MCF 10A (cell line): ENCODE measurements around the gene UBN2. TPM values are rescaled to one million over a fixed set of nuclear protein-coding genes. Genes with fewer than 3 reads are reported as not detected.

Source experiments
- BruUV-seq: library from RNA; stranded (reverse); fragments of 400-500 nt; replicated peaks from 2 replicates; lab custom pipeline; 2021; lab: Mats Ljungman, UMichigan
- CTCF ChIA-PET: fragments of 300-600 bp; sonication (Branson Sonifier 250); formaldehyde crosslinking; extraction: SDS; loops from one replicate; lab custom pipeline; 2021; ENCODE audit warnings: antibody characterized with exemption, inconsistent platforms; lab: Yijun Ruan, JAX
- POLR2A ChIA-PET: fragments of 300-600, 350-650 bp; sonication (Branson Sonifier 250); formaldehyde crosslinking; extraction: SDS; loops from one replicate; lab custom pipeline; 2020; ENCODE audit warnings: antibody characterized with exemption, inconsistent platforms; lab: Yijun Ruan, JAX
- DNase-seq: peaks from one replicate; pipeline ENCODE4 v3.0.0-alpha.2; 2018; ENCODE audit not compliant: unreplicated experiment
- H3K27ac Mint-ChIP-seq: one replicate; pipeline ENCODE4 v1.8.0; 2022; ENCODE audit warnings: mild to moderate bottlenecking, low read depth, mixed read lengths; ENCODE audit not compliant: unreplicated experiment
- H3K27me3 Mint-ChIP-seq: one replicate; pipeline ENCODE4 v1.8.0; 2022; ENCODE audit warnings: mixed read lengths; ENCODE audit not compliant: insufficient read depth, unreplicated experiment
- H3K36me3 Mint-ChIP-seq: one replicate; pipeline ENCODE4 v1.8.0; 2022; ENCODE audit warnings: mild to moderate bottlenecking, moderate library complexity, mixed read lengths; ENCODE audit not compliant: insufficient read depth, unreplicated experiment
- H3K4me1 Mint-ChIP-seq: one replicate; pipeline ENCODE4 v1.8.0; 2022; ENCODE audit warnings: mixed read lengths; ENCODE audit not compliant: insufficient read depth, unreplicated experiment
- H3K4me3 Mint-ChIP-seq: one replicate; pipeline ENCODE4 v1.8.0; 2022; ENCODE audit warnings: mild to moderate bottlenecking, moderate library complexity, mixed read lengths; ENCODE audit not compliant: unreplicated experiment
- H3K9me3 Mint-ChIP-seq: one replicate; pipeline ENCODE4 v1.8.0; 2022; ENCODE audit warnings: mixed read lengths; ENCODE audit not compliant: unreplicated experiment
- intact Hi-C: fragments of 100-400 bp; cut with micrococcal nuclease; formaldehyde crosslinking; loops from 2 replicates; pipeline ENCODE4 v1.14.1; 2022
- total RNA-seq: library from RNA; stranded (reverse); gene quantifications from 2 replicates; pipeline ENCODE4 v1.2.3, GENCODE V29; 2022
- TF ChIP-seq, protein P1 (sequence below): fragments of 200-600 bp; IDR thresholded peaks from one replicate; pipeline ENCODE4 v1.8.0; 2022; ENCODE audit warnings: antibody characterized with exemption, mild to moderate bottlenecking; ENCODE audit not compliant: unreplicated experiment

UBN2 gene
- total RNA-seq, 1 experiment from 2014 or later = 18.7 TPM

GRCh38 chr7:139355320-139355719 is 124.3 kb downstream of the UBN2 start:
- Mint-ChIP-seq H3K4me3 (no peak overlapping the region), H3K36me3 (peaks cover 51% of the 10 kb centered on the region)
- POLR2A ChIA-PET = interaction anchor here (1.2 to 2.6 kb wide), 3 partner anchors 9 to 15 kb away, joined by 4 to 14 read pairs (median 7); no protein-coding TSS in a partner anchor

More at GRCh38 chr7:139355320-139355719, 124.3 kb downstream of the UBN2 start:
- intact Hi-C loops = no loop called here
- Mint-ChIP-seq H3K27me3 (no peaks in the 10 kb centered on the region), H3K9me3 (no peaks in the 10 kb centered on the region), H3K4me1 (peaks cover 18% of the 10 kb centered on the region), H3K27ac (no peak overlapping the region)
- TF ChIP-seq, protein P1, sequence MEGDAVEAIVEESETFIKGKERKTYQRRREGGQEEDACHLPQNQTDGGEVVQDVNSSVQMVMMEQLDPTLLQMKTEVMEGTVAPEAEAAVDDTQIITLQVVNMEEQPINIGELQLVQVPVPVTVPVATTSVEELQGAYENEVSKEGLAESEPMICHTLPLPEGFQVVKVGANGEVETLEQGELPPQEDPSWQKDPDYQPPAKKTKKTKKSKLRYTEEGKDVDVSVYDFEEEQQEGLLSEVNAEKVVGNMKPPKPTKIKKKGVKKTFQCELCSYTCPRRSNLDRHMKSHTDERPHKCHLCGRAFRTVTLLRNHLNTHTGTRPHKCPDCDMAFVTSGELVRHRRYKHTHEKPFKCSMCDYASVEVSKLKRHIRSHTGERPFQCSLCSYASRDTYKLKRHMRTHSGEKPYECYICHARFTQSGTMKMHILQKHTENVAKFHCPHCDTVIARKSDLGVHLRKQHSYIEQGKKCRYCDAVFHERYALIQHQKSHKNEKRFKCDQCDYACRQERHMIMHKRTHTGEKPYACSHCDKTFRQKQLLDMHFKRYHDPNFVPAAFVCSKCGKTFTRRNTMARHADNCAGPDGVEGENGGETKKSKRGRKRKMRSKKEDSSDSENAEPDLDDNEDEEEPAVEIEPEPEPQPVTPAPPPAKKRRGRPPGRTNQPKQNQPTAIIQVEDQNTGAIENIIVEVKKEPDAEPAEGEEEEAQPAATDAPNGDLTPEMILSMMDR = no peak
- CTCF ChIA-PET = interaction anchor here (0.7 kb wide), 1 partner anchor 238 kb away, joined by 3 read pairs; no protein-coding TSS in a partner anchor
- peak; percentile 33 for DNase-seq
- BruUV-seq = no TSS peak

Other genes with a start within 250 kb of the UBN2 start
- gene KIAA1549, start 249.8 kb upstream of the UBN2 start, total RNA-seq = 7.1 and 8.4 TPM in 2 replicates
- gene ZC3HAV1L, start 195.2 kb upstream of the UBN2 start, total RNA-seq = 10.9 and 13.7 TPM in 2 replicates
- gene ZC3HAV1, start 121.5 kb upstream of the UBN2 start, total RNA-seq = 14.2 and 25.7 TPM in 2 replicates
- gene FMC1, start 110.1 kb downstream of the UBN2 start, total RNA-seq = 11.8 and 11.9 TPM in 2 replicates
- gene LUC7L2, start 128.7 kb downstream of the UBN2 start, total RNA-seq = 138 and 145 TPM in 2 replicates